Left lung (tissue), 10 donors: ENCODE measurements around the gene ITPR2. TPM values are rescaled to one million over a fixed set of nuclear protein-coding genes. Genes with fewer than 3 reads are reported as not detected.

Source experiments
- ATAC-seq: fragments of 200-7000 bp; cut with Tn5 transposase; one replicate; pipeline ENCODE4 v1.9.1; 2020; ENCODE audit warnings: moderate library complexity
- DNase-seq, 4 donors: peaks; one replicate each; pipeline ENCODE4 v3.0.0-alpha.2; 2013 to 2020
- H3K27ac ChIP-seq, 2 donors: fragments of 200-600 bp; sonication (generic) in 1 of 2; one replicate each; pipeline versions ENCODE4 v1.5.0 to v1.8.0; 2020 to 2021
- H3K27me3 ChIP-seq, 2 donors: fragments of 200-600 bp; sonication (generic) in 1 of 2; one replicate each; pipeline versions ENCODE4 v1.5.0 to v1.8.0; 2020 to 2021
- H3K36me3 ChIP-seq, 2 donors: fragments of 200-600 bp; sonication (generic) in 1 of 2; one replicate each; pipeline versions ENCODE4 v1.5.0 to v1.8.0; 2020 to 2021
- H3K4me1 ChIP-seq, 2 donors: fragments of 200-600 bp; one replicate each; pipeline ENCODE4 v1.8.0; 2021
- H3K4me3 ChIP-seq, 2 donors: fragments of 200-600 bp; sonication (generic) in 1 of 2; one replicate each; pipeline versions ENCODE4 v1.5.0 to v1.8.0; 2020 to 2021; ENCODE audit warnings: mild to moderate bottlenecking in 1 of 2
- H3K9me3 ChIP-seq, 2 donors: fragments of 200-600 bp; sonication (generic) in 1 of 2; one replicate each; pipeline versions ENCODE4 v1.5.0 to v1.8.0; 2020 to 2021
- CTCF ChIP-seq, 2 donors: fragments of 200-600 bp; sonication (generic) in 1 of 2; IDR thresholded peaks; one replicate each; pipeline versions ENCODE4 v1.5.0 to v1.8.0; 2021; ENCODE audit warnings: antibody characterized with exemption in 2 of 2
- intact Hi-C, 2 donors: fragments of 100-400 bp; cut with DNase I; formaldehyde crosslinking; loops; one replicate each; pipeline versions ENCODE4 v1.11.2 to v1.14.2; 2022
- polyA plus RNA-seq, 6 donors: library from polyadenylated mRNA; unstranded; fragments of 120-200 nt; gene quantifications; one replicate each; pipeline ENCODE4 v1.2.1, GENCODE V29; 2013; ENCODE audit not compliant: insufficient read length in 6 of 6
- total RNA-seq, 2 donors: library from RNA; stranded (reverse); fragmentation: NEBNext Ultra II Directional; extraction: Animal tissue kit (Norgen Biotek cat#: 25700); gene quantifications; one replicate each; pipeline ENCODE4 v1.2.1, GENCODE V29; 2021
- donor health status: DM: no; HTN: yes; CAD: no.
- donor health status: DM: no; HTN: no; CAD: no.

Gene ITPR2
- total and polyA plus RNA-seq, 8 donors = 5.5 to 67.8 (median 7.5) TPM

GRCh38 chr12:26358651-26359050 is 474.3 kb downstream of the ITPR2 start:
- TF ChIP-seq CTCF (IDR thresholded peaks at IDR 0.05) = no peak
- H3K9me3 ChIP-seq = no peaks in the 10 kb centered on the region
- intact Hi-C loops = no loop called here
- DNase-seq = no peak
- H3K4me1 ChIP-seq = no peaks in the 10 kb centered on the region
- no peaks in the 10 kb centered on the region for H3K27me3 ChIP-seq
- ATAC-seq = no peak
- H3K36me3 ChIP-seq = no peaks in the 10 kb centered on the region
- H3K4me3 ChIP-seq = no peak overlapping the region
- H3K27ac ChIP-seq = no peak overlapping the region

- H3K27me3 ChIP-seq = no peaks in the 10 kb centered on the region
- no peak for DNase-seq
- H3K4me3 ChIP-seq = no peak overlapping the region
- intact Hi-C loops = no loop called here
- no peak for TF ChIP-seq CTCF (IDR thresholded peaks at IDR 0.05)
- no peaks in the 10 kb centered on the region for H3K4me1 ChIP-seq
- H3K36me3 ChIP-seq = no peaks in the 10 kb centered on the region
- no peak for ATAC-seq
- no peak overlapping the region for H3K27ac ChIP-seq
- no peaks in the 10 kb centered on the region for H3K9me3 ChIP-seq
These were observed 485.7 kb downstream of the ITPR2 start for GRCh38 chr12:26347300-26347699.

- Histone ChIP-seq H3K27me3 (no peaks in the 10 kb centered on the region), H3K36me3 (no peaks in the 10 kb centered on the region), H3K9me3 (no peaks in the 10 kb centered on the region), H3K4me3 (no peak overlapping the region), H3K4me1 (no peaks in the 10 kb centered on the region), H3K27ac (no peak overlapping the region)
- intact Hi-C loops = no loop called here
- no peak for TF ChIP-seq CTCF (IDR thresholded peaks at IDR 0.05)
- no peak for ATAC-seq
- no peak for DNase-seq
These were observed 486.3 kb downstream of the ITPR2 start for GRCh38 chr12:26346736-26347135.

- H3K27ac ChIP-seq = no peak overlapping the region
- H3K27me3 ChIP-seq = no peaks in the 10 kb centered on the region
- H3K4me1 ChIP-seq = no peaks in the 10 kb centered on the region
- H3K9me3 ChIP-seq = no peaks in the 10 kb centered on the region
- no peak for DNase-seq
- intact Hi-C loops = no loop called here
- TF ChIP-seq CTCF (IDR thresholded peaks at IDR 0.05) = no peak
- ATAC-seq = no peak
- H3K4me3 ChIP-seq = no peak overlapping the region
- no peaks in the 10 kb centered on the region for H3K36me3 ChIP-seq
These were observed 487.5 kb downstream of the ITPR2 start for GRCh38 chr12:26345471-26346003.

GRCh38 chr12:26341491-26341890 is 491.5 kb downstream of the ITPR2 start:
- Histone ChIP-seq H3K9me3 (no peaks in the 10 kb centered on the region), H3K27me3 (no peaks in the 10 kb centered on the region), H3K4me3 (no peak overlapping the region), H3K27ac (no peak overlapping the region), H3K36me3 (peaks cover 0 to 18% of the 10 kb centered on the region in 2 donors), H3K4me1 (peaks cover 0 to 5% of the 10 kb centered on the region in 2 donors)
- no peak for ATAC-seq
- intact Hi-C loops = no loop called here
- no peak for TF ChIP-seq CTCF (IDR thresholded peaks at IDR 0.05)
- DNase-seq = no peak
